Right lung (tissue), 5 donors: Measurements from ENCODE around the gene GP9. TPM values are rescaled to one million over a fixed set of nuclear protein-coding genes. Genes with fewer than 3 reads are reported as not detected.

Experiments
- DNase-seq, 2 donors: peaks; one replicate each; pipeline ENCODE4 v3.0.0-alpha.2; 2013
- polyA plus RNA-seq, 5 donors: library from polyadenylated mRNA; unstranded; fragments of 120-200 nt; gene quantifications; one replicate each; pipeline versions ENCODE4 v1.2.1 to v1.2.3, GENCODE V29; 2013; ENCODE audit warnings: inconsistent platforms in 1 of 5, low replicate concordance in 1 of 5; ENCODE audit not compliant: insufficient read length in 5 of 5, insufficient read depth in 1 of 5

Gene GP9
- polyA plus RNA-seq, 5 donors: 1.7 to 3.3 (median 2.4) TPM

DNA sequence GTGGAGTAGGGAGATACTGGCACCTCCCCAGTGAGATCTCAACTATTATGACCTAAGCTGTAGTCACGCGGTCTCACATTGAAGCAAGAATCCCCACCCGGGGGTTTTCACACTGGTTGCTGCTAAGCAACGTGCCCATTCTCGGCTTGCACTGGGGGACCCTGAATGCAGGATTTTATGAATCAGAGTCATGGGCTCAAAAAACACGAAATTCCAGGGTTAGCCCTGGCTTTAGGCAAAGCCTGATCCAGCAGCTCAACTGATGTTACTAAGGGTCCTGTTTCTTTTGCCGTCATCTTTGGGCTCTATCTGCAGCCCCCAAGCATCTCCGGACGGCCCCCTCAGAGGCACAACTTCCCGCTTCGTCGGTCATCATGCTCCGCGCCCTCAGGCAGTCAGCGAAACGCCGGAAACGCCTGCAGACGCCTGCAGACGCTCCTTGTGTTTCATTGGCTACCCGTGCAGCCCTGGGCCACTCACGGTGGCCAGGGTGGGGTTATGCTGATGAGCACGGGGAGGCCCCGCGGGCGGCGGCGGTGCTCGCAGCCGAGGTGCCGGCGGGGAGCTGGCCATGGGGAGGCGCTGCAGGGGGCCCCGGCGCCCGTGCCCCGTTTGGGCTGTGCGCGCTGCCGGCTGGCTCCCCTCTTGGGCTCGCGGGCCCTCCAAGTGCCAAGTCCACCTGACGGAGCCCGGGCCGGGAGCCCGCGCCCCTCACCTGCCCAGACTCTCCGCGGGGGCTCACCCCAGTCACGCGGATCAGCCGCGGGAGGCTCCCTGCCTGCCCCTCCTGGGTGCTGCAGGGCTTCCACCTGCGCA is 33.6 kb upstream of the GP9 start:
- DNase-seq: peak; percentile 85

DNA sequence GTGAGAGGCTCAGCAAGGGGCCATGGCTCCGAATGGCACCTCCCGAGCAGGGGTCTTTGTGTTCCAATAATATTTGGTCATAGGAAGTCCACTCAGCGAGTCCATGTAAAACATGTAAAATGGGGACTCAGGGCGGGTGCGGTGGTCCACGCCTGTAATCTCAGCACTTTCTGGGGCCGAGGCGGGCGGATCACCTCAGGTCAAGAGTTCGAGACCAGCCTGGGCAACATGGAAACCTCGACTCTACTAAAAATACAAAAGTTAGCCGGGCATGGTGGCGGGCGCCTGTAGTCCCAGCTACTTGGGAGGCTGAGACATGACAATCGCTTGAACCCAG is 33.1 kb upstream of the GP9 start:
- no peak for DNase-seq

DNA sequence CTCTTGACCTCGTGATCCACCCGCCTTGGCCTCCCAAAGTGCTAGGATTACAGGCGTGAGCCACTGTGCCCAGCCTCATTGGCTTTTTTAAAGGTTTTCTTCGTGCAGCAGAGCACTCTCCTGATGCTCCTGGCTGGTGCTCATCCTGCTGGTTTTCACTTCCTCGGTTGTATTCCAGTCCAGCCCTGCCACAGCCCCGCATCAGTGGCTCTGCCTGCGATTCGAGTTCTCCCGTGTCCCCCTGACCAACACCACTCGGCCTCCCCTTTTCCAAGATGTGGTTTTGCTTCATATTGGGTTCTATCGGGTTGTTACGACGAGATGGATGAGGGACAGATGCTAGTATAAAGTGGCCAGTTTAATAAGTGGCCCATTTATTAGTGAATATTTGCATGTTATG is 31.7 kb upstream of the GP9 start:
- DNase-seq: no peak

DNA sequence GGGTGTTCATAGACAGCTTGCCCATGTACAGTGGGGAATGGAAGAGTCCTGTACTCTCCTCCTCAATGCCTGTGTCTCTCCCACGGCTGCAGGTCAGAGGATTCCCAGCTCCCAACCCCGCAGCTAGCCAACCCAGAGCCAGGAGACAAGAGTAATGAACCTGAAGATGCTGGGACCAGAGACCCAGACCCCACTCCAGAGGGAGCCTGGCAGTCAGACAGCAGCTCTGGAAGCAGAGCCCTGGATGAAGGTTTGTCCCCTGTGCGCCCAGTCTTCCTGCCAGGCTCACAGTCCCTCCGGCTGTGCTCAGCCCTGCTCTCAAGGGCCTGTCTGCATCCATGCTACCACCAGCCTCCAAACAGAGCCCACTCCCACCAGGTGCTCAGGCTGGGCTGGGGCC is 30.0 kb upstream of the GP9 start:
- DNase-seq: no peak

DNA sequence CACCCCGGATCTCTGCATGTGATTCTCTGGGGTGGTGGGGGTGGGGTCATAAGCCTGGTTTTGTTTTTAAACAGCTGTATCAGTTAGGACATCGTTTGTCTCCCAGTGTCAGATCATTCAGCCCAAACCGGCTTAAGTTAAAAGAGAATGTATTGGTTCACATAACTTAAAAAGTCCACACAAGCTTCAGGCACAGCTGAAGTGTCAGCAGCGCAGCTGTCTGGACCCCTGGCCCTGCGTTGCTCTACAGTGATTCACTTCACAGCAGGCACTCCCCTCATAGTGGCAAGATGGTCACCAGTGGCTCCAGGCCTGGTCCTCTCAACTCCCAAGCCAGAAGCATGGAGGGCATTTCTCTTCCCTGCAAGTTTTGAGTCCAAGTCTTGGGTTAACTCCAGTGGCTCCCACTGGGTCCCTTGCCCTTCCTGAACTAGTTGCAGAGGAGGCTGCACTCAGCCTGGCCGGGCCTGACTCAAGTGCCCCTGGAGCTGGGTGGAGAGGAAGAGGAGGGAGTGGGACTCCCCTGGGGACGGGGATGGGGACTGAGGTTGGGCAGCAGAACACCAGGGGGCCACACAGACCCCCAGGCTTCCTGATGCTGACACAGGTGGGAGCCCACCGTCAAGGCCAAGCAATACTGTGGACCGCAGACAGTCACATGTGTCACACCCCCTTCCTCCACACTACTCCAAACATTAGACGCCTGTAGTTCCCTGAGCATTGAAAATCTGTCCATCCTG is 28.9 kb upstream of the GP9 start:
- DNase-seq: no peak

DNA sequence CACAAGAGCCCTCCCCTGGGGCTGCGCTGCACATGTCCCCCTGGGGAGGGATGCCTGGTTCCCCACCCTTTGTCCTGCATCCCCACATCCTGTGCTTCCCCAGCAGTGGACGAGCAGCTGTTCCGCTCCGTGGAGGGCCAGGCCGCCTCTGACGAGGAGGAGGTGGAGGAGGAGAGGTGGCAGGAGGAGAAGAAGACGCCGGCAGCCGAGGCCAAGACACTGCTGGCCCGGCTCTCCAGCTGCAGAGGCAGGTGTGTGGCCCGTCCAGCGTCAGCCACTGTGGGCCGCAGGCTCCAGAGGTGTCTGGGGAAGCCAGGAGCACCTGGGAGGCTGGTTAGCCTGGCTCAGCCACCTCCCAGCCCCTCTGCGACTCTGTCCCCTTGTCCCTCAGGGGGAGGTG is 27.9 kb upstream of the GP9 start:
- DNase-seq: no peak

DNA sequence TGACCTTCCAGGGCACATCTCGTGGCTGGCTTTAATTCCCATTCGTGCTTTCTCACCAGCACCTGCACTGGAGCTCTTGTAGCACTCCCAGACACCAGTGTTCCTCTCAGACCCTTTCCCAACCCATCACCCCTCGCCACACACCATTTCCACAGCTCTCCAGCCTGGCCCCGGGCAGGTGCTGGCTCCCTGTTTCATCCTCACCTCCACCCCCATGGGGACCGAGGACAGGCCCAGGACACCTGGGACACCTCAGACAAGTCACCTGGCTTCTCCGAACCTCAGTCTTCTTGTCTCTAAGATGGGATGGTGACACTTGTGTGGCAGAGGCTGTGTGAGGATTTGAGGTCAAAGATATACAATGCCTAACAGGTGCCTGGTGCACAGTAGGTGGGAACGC is 27.4 kb upstream of the GP9 start:
- DNase-seq: no peak

DNA sequence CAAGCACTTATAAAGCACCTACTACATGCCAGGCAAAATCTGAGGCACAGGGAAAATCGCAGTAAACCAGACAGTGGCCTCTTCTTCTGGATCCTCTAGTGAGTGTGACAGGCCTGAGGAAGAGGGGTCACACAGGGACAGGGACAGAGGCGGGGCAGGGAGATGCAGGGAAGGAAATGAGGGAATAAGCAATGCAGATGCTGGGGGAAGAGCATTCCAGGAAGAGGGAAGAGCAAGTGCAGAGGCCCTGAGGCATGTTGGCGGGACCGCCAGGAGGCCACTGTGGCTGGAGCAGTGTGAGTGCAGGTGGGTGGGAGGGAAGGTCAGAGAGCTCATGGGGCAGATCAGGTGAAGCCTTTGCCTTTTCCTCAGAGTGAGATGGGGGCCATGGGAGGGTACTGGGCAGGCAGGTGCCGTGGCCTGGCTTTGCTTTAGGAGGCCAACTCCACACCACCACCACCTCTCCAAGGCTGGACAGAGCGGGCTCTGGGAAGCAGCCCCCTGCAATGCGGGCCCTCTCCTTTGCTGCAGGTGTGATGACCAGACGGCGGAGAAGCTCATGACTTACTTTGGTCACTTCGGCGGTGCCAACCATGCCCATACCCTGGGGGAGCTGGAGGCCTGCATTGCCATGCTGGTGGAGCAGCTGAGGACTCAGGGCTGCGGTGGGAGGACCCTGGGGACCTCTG is 26.8 kb upstream of the GP9 start:
- DNase-seq: no peak

DNA sequence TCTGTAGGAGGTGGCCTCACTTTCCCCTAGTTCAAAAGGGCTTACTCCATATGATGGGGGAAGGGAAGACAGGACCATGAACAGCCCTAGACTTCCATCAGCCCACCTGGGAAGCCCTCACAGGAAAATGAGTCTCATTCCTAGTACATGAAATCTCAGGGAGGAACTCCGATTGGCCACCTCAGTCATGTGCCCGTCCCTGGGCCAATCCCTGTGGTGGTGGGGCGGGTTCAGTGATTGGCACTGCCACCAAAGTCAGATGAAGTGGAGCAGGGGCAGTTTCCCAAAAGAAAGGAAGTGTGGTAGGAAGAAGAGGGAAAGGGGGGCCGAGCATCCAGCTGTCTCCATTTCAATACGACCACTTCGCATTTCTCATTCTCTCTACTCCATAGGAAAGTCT is 25.9 kb upstream of the GP9 start:
- DNase-seq: no peak

DNA sequence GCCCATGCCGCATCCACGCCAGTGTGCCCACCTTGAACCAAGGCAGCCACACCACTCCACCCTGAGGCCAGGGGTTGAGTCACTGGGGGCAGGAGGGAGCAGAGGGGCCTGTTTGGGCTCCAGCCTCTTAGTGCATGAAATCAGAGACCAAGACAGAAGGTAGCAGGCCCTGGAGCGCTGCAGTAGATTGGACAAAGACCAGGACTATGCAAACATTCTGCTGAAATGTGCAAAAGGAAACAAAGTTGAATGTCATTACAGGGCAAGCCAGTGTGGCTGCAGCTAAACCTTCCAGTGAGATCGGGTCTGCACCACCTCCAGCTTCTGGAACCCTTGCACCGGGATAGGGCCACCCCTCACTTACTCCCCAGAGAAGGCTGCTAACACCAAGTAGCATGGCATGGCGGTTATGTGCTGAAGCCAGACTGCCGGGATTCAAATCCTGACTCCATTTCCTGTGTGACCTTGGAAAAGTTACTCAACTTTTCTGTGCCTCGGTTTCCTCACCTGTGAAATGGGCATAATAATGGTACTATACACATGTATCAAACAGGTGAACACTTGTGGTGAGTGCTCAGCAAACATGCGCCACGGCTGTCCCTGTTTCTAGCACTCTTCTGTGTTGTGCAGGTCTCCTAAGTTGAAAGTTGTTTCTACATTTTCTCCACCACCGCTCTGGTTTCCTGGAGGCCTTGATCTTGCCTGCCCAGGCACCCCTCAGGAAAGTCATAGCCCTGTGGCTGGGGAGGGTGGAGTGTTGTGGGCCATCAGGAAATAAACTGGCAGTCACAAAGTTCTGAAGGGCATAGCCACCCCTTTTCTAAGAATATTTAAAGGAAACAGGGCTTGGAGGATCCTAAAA is 25.0 kb upstream of the GP9 start:
- no peak for DNase-seq

DNA sequence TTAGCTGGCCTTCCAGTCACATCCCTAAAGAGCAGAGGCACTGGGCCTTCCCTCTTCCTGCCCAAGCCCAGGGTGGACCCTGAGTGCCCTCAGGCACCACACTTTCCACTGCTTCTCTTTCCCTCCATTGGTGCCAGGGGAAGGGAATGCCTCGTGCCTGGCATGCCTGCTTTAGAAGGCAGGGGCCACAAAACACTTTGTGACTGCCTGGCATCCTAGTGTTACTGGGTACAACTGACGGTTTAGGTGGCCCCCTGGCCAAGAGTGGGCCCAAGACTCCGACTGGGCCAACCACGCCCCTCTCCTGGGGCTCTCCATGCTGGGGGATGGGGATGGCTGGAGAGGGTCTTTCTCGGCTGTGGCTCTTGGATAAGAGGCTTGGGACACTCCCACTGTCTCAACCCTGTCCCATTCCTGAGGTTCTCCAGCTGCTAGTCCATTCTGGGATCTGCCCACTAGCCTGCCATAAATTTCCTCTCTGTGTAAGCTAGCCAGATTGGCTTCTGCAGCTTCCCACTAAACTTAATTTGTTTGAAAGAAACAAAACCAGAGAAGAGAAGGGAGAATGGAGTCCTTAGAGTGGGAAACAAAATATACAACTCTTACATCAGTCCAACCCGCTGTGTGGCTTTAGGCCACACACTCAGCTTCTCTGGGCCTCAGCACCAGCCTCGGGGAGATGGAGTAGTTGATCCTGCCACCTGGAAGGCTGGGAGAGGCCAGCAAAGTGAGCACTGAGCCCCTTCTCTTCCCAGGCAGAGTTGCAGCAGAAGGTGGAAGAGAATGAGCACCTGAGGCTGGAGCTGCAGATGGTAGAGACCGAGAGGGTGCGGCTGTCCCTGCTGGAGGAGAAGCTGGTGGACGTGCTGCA is 24.1 kb upstream of the GP9 start:
- DNase-seq: no peak

DNA sequence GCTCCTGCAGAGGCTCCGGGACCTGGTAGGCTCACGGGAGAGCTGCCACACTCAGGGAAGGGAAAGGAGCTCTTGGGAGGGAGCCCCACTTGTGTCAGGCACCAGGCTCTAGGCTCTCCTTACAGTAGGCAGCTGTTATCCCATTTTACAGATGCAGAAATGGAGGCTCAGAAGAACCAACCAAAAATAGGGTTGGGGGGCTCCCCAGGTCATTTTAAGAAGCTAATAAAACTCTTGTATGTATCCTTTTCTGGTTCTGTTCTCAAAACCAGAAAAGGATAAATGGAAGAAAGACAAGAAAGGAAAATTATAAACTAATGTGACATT is 23.5 kb upstream of the GP9 start:
- DNase-seq: no peak

DNA sequence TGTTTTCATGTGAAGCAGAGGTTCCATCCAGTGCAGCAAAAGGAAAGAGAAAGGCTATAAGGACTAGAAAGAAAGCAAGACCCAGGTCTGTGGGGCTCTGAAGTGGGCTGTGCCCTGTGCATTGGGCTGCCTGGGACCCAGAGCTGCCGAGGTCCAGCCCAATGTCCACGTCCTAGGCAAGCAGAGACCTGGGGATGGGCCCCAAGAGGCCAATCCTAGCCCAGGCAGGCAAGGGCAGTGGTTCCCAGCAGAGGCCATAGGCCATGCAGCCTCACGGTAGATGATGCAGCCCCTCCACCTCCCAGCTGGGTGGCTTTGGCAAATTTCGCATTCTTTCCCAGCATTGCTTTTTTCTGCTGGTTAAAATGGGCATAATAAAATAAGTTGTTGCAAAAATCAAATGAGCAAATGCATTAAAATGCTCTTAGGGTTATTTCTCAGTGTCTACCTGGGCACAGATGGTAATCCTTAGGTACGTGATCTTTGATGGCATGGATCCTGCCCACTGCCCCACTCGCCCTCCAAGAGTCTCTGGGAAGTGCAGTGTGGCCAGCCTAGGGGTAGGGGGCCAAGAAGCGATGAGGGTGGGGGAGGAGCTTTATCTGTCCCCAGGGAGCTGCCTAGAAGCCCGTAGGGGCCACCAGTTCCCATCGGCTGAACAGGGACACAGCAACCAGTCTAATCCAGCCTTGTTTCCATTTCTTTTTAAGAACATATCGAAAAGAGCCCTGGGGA is 22.3 kb upstream of the GP9 start:
- DNase-seq: no peak

DNA sequence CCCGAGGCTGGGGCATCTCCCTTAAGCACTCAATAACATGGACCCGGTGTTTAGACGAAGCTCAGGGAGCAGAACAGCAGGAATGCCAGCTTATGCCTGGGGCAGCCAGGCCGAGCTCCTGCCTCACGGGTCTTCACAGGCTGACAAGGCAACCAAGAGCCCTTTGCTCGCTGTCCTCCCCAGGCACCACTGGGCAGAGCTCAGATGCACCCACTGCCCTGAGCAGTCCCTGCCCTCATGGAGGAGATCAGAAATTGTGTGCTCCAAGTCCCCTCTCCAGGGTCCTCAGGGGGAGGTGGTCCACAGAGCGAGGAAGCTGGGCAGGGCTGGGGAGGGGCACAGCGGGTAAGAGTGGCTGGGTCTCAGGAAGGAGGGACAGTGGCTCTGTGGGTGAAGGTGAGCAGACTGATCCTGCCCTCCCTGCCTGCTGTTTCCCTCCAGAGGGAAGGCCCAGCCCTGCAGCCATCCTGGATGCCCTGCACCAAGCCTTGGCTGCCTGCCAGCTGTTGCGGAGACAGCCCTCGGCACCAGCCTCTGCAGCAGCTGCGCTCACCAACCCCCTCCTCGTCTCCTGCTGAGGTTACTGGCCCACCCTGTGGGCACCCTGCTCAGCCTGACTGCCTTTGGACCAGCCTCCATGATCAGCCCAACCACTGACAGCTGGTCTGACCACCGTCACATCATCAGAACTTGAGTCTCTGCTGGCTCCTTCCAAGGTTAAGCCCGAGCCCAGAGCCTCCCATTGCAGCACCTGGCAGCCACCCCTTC is 21.1 kb upstream of the GP9 start:
- DNase-seq: no peak

DNA sequence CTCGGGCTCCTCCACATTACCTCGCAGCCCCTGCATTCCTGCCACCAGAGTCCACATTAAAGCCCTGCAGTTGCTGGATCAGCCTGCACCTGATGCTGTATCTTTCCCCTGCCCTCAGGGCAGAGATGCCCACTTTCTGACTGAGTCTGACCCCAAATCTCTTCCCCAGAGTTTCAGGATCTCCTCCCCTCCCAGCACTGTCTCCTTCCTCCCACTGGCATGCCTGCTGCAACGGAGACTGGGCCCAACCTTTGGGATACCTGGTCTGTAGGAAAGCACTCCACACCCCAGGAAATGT is 20.6 kb upstream of the GP9 start:
- no peak for DNase-seq

DNA sequence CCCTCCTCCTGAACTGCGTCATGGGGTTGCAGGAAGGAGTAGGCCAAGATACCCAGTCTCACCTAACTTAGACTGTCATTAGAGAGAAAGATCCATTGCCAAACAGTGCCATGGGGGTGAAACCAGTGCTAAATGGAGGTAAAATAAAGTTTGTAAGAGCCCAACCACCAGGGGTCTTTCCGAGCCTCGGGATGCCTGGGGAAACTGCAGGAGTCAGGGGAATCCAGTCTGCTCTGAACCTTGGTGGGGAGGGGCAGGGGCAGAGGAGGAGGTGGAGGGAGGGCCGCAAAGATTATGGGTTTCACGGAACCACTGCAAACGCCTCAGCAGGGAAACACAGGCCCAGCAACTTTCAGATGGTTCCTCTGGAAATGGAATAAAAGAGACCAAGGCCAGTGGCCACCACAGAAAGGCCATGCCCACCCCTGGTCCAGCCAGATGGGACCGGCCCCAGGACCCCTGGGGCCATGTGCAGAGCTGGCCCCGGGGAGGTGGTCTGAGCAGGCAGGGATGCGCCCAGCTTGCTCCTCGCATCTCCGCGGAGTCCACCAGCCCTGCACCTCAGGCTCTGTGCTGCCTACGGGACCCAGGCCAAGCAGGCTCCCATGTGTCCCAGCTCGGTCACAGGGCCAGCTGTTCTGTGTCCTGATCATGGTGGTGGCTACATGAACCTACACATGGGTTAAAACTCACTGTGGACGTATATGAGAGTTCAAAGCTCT is 19.8 kb upstream of the GP9 start:
- no peak for DNase-seq

DNA sequence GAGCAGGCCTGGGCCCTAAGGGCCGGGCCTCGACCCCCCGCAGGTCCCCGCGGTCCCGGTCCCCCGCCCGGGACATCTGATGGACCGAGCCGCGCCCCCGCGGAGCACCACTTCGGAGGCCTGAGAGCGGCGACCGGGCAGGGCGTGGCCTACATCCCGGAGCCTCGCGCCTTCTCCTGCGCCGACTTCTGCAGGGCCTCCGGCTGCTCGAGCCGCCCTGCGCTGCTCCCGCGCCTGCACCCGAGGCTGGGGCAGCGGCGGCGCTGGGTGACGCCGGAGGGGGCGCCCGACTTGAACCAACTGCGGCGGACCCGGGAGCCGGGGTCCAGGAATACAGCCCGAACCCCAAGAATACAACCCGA is 14.9 kb upstream of the GP9 start:
- no peak for DNase-seq

DNA sequence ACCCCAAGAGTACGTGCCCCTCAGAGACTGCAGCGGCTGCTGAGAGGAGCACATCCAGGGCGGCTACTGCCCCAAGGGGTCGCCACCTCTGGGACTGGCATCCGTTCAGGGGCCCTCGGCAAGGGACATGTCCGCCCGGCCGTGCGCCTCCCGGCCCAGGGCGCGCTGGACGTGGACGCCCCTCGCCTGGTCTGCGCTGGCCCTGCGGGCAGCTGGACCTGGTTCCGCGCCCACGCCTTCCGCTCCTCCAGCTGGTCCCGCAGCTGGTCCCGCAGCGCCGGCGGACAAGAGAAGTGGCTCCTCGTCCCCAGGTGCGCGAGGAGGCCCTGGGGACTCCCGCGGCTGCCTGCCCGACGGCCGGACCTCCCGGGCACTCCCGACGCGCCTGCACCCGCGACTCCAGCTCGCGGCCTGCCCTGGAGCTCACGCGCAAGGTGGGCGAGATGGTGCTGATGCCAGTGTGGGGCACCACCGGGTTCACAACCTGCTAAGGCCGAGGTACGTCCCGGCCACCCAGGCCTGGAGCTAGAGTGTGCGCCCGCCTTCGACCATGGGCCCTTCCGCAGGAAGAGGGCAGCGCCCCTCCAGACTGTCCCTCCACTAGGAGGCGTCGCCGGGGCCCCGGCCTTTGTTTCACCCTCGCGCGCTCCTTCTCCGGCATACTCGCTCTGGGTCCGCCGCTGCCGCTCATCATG is 14.4 kb upstream of the GP9 start:
- no peak for DNase-seq
